PC-3 (cell line): ENCODE results near the gene ZAR1. TPM values are rescaled to one million over a fixed set of nuclear protein-coding genes. Genes with fewer than 3 reads are reported as not detected.

Experiments
- ATAC-seq: fragments of 200-7000 bp; cut with Tn5 transposase; 2 replicates; pipeline ENCODE4 v1.9.1; 2020; ENCODE audit warnings: mild to moderate bottlenecking, moderate library complexity
- BruUV-seq: library from RNA; stranded (reverse); fragments of 400-500 nt; replicated peaks from 2 replicates; lab custom pipeline; 2021; lab: Mats Ljungman, UMichigan
- CTCF ChIA-PET: fragments of 300-600 bp; sonication (Branson Sonifier 250); formaldehyde crosslinking; loops from one replicate; lab custom pipeline; 2022; ENCODE audit warnings: antibody characterized with exemption; lab: Charles Lee
- POLR2A ChIA-PET: fragments of 300-600 bp; sonication (Branson Sonifier 250); formaldehyde crosslinking; loops from one replicate; lab custom pipeline; 2022; ENCODE audit warnings: antibody characterized with exemption; ENCODE audit not compliant: unreplicated experiment; lab: Charles Lee
- DNase-seq: peaks from one replicate; pipeline ENCODE4 v3.0.0-alpha.2; 2015
- H2AFZ ChIP-seq: fragments of 300-600 bp; sonication (generic); 2 replicates; pipeline ENCODE4 v1.6.0; 2016; ENCODE audit warnings: antibody characterized with exemption, low read length
- H3F3A ChIP-seq: fragments of 300-600 bp; sonication (generic); one replicate; pipeline ENCODE4 v1.6.0; 2017; ENCODE audit warnings: antibody characterized with exemption, low read length, control low read depth, mild to moderate bottlenecking; ENCODE audit not compliant: unreplicated experiment
- H3K27ac ChIP-seq: fragments of 300-600 bp; sonication (generic); 2 replicates; pipeline ENCODE4 v1.5.1; 2016; ENCODE audit warnings: mild to moderate bottlenecking, low read length
- H3K27me3 ChIP-seq: fragments of 300-600 bp; sonication (generic); 2 replicates; pipeline ENCODE4 v1.6.1; 2016; ENCODE audit warnings: low read length, mixed read lengths
- H3K36me3 ChIP-seq: fragments of 300-600 bp; sonication (generic); 2 replicates; pipeline ENCODE4 v1.6.1; 2016; ENCODE audit warnings: low read depth, mixed run types, low read length, mixed read lengths
- H3K4me1 ChIP-seq: fragments of 300-600 bp; sonication (generic); 2 replicates; pipeline ENCODE4 v1.5.1; 2016; ENCODE audit warnings: low read length; ENCODE audit not compliant: insufficient read depth
- H3K4me2 ChIP-seq: fragments of 300-600 bp; sonication (generic); 2 replicates; pipeline ENCODE4 v1.6.0; 2016; ENCODE audit warnings: low read length
- H3K4me3 ChIP-seq: fragments of 300-600 bp; sonication (generic); 2 replicates; pipeline ENCODE4 v1.5.1; 2016; ENCODE audit warnings: mild to moderate bottlenecking, low read length, mixed read lengths
- H3K79me2 ChIP-seq: fragments of 300-600 bp; sonication (generic); 2 replicates; pipeline ENCODE4 v1.6.1; 2017; ENCODE audit warnings: low read length, mixed read lengths
- H3K9ac ChIP-seq: fragments of 300-600 bp; sonication (generic); 2 replicates; pipeline ENCODE4 v1.6.0; 2016; ENCODE audit warnings: mild to moderate bottlenecking, low read length
- H3K9me2 ChIP-seq: fragments of 300-600 bp; sonication (generic); replicated peaks from 2 replicates; pipeline ENCODE4 v1.6.1; 2016; ENCODE audit warnings: mixed run types, low read length, mixed read lengths
- H3K9me3 ChIP-seq: fragments of 300-600 bp; sonication (generic); 2 replicates; pipeline ENCODE4 v1.6.1; 2016; ENCODE audit warnings: low read length, mixed read lengths
- H4K20me1 ChIP-seq: fragments of 300-600 bp; sonication (generic); 2 replicates; pipeline ENCODE4 v1.6.1; 2016; ENCODE audit warnings: low read length, mixed read lengths
- CTCF ChIP-seq: fragments of 300-600 bp; sonication (generic); conservative IDR thresholded peaks from 2 replicates; pipeline ENCODE4 v1.5.1; 2017; ENCODE audit warnings: antibody characterized with exemption, low read depth, mild to moderate bottlenecking, low read length
- EZH2 ChIP-seq: fragments of 300-600 bp; sonication (generic); IDR thresholded peaks from one replicate; pipeline ENCODE4 v1.6.1; 2017; ENCODE audit warnings: antibody characterized with exemption, mild to moderate bottlenecking, low read length; ENCODE audit not compliant: unreplicated experiment
- EZH2phosphoT487 ChIP-seq: fragments of 300-600 bp; sonication (generic); IDR thresholded peaks from 2 replicates; pipeline ENCODE4 v1.6.1; 2018; ENCODE audit warnings: mild to moderate bottlenecking, antibody characterized with exemption, low read length, borderline replicate concordance
- intact Hi-C: fragments of 100-400 bp; cut with micrococcal nuclease; formaldehyde crosslinking; loops from 2 replicates; pipeline ENCODE4 v1.9.0; 2023
- total RNA-seq: library from RNA; depleted of rRNA; stranded (reverse); fragments of >200 nt; gene quantifications from 2 replicates; pipeline ENCODE4 v1.2.3, GENCODE V29; 2014

ZAR1 gene
- total RNA-seq, 1 experiment from 2014 or later: not detected

- intact Hi-C loops: no loop called here
- H3K9ac ChIP-seq: no peak overlapping the region
- H3K4me3 ChIP-seq: no peak overlapping the region
- ChIA-PET CTCF (no interaction called here), POLR2A (no interaction called here)
- no peaks in the 10 kb centered on the region for H3K4me1 ChIP-seq
- peaks cover 9% of the 10 kb centered on the region; the same call in 1 of the 2 replicates for H3K36me3 ChIP-seq
- no TSS peak for BruUV-seq
- H3K4me2 ChIP-seq: no peak overlapping the region
- no peak overlapping the region for H2AFZ ChIP-seq
- no peaks in the 10 kb centered on the region for H3K9me2 ChIP-seq
- DNase-seq: no peak
- no peaks in the 10 kb centered on the region for H3K27me3 ChIP-seq
- ATAC-seq: no peak
- no peaks in the 10 kb centered on the region for H4K20me1 ChIP-seq
- no peaks in the 10 kb centered on the region for H3K79me2 ChIP-seq
- no peaks in the 10 kb centered on the region for H3K9me3 ChIP-seq
- H3F3A ChIP-seq: no peaks in the 10 kb centered on the region
- TF ChIP-seq EZH2: no peak
- no peak for TF ChIP-seq CTCF
- TF ChIP-seq EZH2phosphoT487: no peak
- no peak overlapping the region for H3K27ac ChIP-seq
These were observed 48.3 kb downstream of the ZAR1 start for GRCh38 chr4:48538358-48538757.

GRCh38 chr4:48539597-48539996, 49.5 kb downstream of the ZAR1 start:
- Histone ChIP-seq H3K27ac (no peak overlapping the region), H4K20me1 (no peaks in the 10 kb centered on the region), H3K9me2 (no peaks in the 10 kb centered on the region), H3K9me3 (no peaks in the 10 kb centered on the region), H3K79me2 (no peaks in the 10 kb centered on the region), H3K9ac (no peak overlapping the region), H3K27me3 (no peaks in the 10 kb centered on the region), H3K4me3 (no peak overlapping the region), H3K36me3 (peaks cover 9% of the 10 kb centered on the region; the same call in 1 of the 2 replicates), H3F3A (no peaks in the 10 kb centered on the region), H2AFZ (no peak overlapping the region), H3K4me2 (no peak overlapping the region), H3K4me1 (no peaks in the 10 kb centered on the region)
- CTCF ChIA-PET: no interaction called here
- intact Hi-C loops: no loop called here
- ATAC-seq (no peak), DNase-seq (no peak)
- no TSS peak for BruUV-seq
- POLR2A ChIA-PET: no interaction called here
- TF ChIP-seq EZH2phosphoT487 (no peak), EZH2 (no peak), CTCF (no peak)

GRCh38 chr4:48542888-48543287, 52.8 kb downstream of the ZAR1 start:
- POLR2A ChIA-PET: no interaction called here
- H3K27me3 ChIP-seq: no peaks in the 10 kb centered on the region
- H3K4me2 ChIP-seq: no peak overlapping the region
- no peak for DNase-seq
- H3K9ac ChIP-seq: no peak overlapping the region
- no peak overlapping the region for H3K4me3 ChIP-seq
- no TSS peak for BruUV-seq
- ATAC-seq: no peak
- peaks cover 25% of the 10 kb centered on the region; the same call in 1 of the 2 replicates for H3K36me3 ChIP-seq
- no peaks in the 10 kb centered on the region for H3K9me3 ChIP-seq
- CTCF ChIA-PET: no interaction called here
- intact Hi-C loops: no loop called here
- H3F3A ChIP-seq: no peaks in the 10 kb centered on the region
- no peaks in the 10 kb centered on the region for H3K4me1 ChIP-seq
- no peak overlapping the region for H2AFZ ChIP-seq
- no peak overlapping the region for H3K27ac ChIP-seq
- no peaks in the 10 kb centered on the region for H3K9me2 ChIP-seq
- no peaks in the 10 kb centered on the region for H3K79me2 ChIP-seq
- no peak for TF ChIP-seq EZH2
- no peak for TF ChIP-seq EZH2phosphoT487
- TF ChIP-seq CTCF: no peak
- H4K20me1 ChIP-seq: no peaks in the 10 kb centered on the region
